GM11168 (cell line): Measurements from ENCODE around the gene HOXC13.

Experiments
- in situ Hi-C: fragments of 300-500 bp; cut with MboI; formaldehyde crosslinking; loops from one replicate; pipeline ENCODE4 v1.12.0; 2022; ENCODE audit warnings: low sequenced_read_pairs; ENCODE audit not compliant: unreplicated experiment

Gene HOXC13

GRCh38 chr12:53937596-53938325, 870 bp upstream of the HOXC13 start:
- in situ Hi-C loops = no loop called here

DNA sequence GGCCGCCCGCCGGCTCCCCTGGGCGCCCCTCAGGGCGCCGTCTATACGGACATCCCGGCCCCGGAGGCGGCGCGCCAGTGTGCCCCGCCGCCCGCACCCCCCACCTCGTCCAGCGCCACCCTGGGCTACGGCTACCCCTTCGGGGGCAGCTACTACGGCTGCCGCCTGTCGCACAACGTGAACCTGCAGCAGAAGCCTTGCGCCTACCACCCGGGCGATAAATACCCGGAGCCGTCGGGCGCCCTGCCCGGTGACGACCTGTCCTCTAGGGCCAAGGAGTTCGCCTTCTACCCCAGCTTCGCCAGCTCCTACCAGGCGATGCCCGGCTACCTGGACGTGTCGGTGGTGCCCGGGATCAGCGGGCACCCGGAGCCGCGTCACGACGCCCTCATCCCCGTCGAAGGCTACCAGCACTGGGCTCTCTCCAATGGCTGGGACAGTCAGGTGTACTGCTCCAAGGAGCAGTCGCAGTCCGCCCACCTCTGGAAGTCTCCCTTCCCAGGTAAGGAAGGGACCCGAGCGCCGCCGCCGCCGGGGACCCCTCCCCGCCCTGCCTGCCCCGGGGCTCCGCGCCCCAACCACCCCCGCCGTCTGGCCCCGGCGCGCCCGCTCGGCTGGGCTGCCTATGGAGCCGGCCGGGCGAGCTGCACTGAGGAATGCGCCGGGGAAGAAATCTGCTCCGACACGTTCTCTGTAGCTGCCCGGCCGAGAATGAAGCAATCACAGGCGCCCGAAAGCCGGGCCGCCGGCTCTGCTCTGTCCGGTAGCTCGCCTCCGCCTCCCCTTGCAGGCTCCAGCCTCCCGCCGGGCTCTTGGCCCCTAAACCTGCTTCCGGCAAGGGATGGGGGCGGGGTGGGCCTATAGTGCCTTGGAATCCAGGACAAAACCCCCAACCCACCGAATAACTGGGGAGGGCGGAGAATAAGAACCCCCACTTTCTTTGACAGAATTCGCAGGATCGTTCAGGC, 794 bp downstream of the HOXC13 start:
- in situ Hi-C loops = no loop called here

DNA sequence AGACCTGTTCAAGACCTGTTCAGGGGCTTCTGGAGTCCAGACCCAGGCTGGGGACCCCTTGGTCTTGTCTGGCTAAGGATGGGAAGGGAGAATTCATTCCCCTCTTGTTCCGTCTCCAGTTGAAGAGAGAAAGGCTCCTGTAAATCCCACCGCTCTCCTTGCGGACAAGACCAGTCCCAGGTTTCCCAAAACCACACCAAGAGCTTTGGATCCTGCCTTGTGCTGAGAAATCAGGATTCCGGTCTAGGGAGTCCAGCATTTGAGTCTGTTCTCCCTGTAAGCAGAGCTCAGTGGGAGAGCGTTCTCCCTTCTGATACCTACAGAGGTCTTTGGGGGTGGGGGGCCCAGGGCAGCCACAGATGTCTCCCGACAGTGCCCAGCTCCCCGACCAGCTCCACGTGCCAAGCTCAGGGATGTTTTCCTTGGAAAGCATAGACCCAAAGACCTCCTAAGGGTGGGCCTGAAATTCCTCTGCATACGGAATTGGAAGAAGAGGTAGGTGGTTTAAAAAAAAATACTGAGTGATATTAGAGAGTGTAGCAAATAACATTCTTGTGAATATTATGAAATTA, 1.9 kb downstream of the HOXC13 start:
- in situ Hi-C loops = no loop called here

GRCh38 chr12:53941187-53941586, 2.6 kb downstream of the HOXC13 start:
- in situ Hi-C loops = no loop called here

- in situ Hi-C loops = no loop called here
Observed at GRCh38 chr12:53941750-53942149, 3.1 kb downstream of the HOXC13 start.

DNA sequence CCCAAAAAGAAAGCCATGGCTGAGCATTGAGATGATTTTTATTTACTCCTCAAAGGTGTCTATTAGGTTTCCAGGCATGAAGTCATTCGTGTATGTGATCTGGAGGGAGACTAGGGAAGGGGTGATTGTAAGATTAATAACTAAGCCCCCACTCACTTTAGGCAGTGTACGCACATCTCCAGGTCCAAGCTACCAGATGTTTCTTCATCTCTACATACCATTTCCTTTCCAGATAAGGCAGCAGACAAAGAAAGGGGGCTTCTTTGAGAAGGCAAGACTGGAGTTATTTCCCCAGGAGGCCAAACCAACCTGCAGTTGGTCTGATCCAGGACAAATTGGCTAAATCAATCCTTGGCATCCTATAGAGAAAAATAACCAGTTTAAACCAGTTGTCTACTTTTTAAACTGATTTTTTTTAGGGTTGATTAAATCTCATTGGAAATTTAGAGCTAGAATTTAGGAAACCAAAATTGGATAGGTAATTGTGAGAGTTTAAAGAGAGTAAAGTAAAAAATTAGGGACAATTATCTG, 3.9 kb downstream of the HOXC13 start:
- in situ Hi-C loops = no loop called here

- in situ Hi-C loops = no loop called here
Observed at GRCh38 chr12:53944209-53944608, 5.6 kb downstream of the HOXC13 start.

GRCh38 chr12:53944907-53945847, 6.5 kb downstream of the HOXC13 start:
- in situ Hi-C loops = no loop called here

GRCh38 chr12:53947743-53948142, 9.1 kb downstream of the HOXC13 start:
- in situ Hi-C loops = no loop called here

DNA sequence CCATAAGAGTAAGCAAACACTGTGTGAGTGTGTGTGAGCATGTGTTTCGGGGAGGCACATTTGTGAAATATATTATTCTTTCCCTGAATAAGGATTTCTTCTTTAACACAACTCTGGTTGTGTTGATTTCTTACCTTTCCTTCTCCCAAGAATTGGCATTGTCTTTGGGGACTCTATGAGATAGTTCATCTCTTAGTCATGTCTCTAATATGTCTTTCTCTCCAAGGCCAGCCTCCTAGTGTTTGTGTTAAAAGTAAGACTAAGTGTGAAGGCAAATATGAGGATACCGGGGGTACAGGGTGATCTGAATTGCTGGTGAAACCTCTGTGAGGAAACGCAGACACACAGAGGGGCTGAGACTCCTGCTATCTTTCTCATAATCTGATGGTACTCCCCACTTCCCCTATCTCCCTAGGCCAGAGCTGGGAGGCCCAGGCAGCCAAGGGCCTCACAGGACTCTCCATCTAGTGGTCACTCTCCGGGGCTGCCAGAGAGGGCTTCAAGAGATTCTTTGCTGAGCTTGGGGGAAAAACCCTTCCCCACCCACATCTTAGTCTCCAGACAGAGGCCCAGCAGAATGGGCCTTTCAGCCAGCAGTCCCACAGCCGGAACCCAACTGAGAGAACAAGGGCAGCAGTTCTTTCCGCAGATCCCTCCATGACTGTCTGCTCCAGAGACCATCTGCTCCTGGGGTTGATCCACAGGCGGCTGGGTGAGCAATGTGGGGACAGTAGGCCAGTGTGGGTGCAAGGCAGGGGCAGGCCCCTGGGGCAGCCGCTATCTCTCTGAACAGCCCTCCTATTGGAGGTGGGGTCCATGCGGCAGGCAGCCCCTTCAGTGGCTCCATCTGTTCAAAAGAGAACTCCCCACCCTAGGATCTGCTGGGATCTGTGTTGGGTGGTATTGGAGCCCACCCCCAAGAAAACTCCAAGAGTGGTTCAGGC, 10.3 kb downstream of the HOXC13 start:
- in situ Hi-C loops = no loop called here

DNA sequence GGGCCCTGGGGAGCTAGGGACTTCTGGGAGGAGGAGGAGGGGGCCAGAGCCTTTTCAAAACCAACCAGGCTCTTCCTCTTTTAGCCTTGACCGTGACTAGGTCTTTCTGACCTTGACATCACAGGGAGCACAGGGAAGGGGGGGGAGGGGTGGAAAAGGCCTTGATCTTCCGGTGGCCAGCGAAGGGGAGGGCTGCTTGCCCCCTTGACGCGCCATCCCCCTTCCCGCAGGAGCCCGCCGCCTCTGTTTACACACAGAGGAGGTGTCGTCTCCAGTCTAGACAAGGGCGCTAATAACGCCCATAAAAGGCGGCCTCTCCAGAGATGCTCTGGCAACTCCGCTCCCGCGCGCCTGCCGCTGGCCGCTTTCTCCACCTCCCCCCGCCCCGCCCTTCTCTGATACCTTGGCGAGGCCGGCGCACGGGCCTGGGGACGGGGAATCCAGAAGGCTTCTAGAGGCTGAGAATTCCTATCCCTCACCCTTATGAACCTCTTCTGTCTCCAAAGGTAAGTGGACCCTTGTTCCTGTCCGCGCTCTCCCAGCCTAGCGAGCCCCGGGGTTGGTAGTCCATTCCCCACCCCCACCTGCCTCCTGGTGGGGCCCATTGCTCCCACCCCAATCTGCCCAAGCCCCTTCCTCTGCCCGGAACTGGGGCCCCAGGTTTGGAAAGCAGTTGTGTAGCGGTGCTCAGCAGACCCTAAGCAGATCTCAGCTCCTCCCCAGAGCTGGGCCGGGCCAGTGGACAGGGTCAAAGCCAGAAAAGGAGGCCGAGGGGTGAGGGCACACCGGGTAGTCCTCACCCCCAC, 11.2 kb downstream of the HOXC13 start:
- in situ Hi-C loops = no loop called here

DNA sequence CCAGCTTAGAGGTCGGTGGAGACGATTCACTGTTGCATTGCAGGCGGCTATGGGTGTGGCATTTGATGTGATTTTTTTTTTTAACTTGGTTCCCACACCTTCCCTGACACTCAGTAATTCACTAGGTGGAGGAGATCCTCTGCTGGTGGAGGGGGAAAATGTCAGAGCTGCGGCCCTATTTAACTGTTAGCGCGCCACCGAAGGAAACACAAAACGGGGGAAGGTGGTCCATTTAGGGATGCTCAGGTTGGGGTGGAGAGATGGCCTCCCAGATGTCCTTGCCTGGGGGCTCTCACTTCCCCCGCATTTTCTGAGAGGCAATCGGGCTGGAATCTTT, 11.8 kb downstream of the HOXC13 start:
- in situ Hi-C loops = no loop called here

DNA sequence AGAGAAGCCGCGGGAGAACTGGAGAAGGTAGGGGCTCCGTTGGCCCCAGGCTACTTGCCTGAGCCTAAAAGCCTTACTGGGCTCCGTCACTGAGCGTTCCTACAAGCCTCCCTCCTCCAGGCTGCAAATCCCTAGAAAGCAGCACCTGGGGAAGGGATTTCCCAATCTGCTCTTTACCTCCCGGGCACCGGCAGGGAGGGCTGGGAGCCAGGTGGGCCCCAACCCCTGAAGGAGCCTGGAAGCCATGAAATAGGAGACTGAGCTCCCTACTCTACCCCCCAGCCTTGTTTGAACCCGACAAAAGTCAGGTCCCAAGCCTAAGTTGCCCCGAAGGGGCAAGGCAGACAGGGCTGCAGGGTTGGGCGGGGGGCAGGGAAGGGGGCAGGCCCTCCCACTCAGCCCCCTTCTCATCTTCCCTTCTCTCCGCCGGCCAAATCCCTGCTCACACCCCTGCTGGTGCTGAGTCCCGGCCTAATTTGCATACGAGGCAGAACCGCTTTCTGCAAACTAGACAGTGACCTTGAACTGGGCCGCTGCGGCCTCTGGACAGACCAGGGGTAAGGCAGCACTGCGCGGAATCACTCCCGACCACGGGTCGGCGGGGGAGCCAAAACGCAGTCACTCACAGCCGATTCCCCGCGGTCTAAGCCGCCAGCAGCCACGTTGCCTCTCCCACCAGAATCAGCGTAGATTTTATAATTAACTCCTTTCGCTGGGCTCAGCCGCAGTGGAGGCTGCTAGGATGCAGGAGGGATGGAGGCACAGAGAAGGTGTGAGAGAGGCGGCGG, 12.4 kb downstream of the HOXC13 start:
- in situ Hi-C loops = no loop called here

GRCh38 chr12:53951577-53952334, 13.1 kb downstream of the HOXC13 start:
- in situ Hi-C loops = no loop called here

GRCh38 chr12:53952335-53952694, 13.7 kb downstream of the HOXC13 start:
- in situ Hi-C loops = no loop called here

- in situ Hi-C loops = no loop called here
Observed at GRCh38 chr12:53952871-53953734, 14.5 kb downstream of the HOXC13 start.
